Esophagus squamous epithelium (tissue), 4 donors: ENCODE data around the gene DDAH1.

ENCODE experiments used
- POLR2A ChIP-seq, 4 donors: fragments of 450-650 bp; IDR thresholded peaks; one replicate each; pipeline ENCODE4 v1.6.1; 2017; ENCODE audit warnings: antibody characterized with exemption in 4 of 4, mild to moderate bottlenecking in 4 of 4, moderate library complexity in 3 of 4
- TF ChIP-seq, protein P1 (sequence below), 6 experiments: fragments of 450-650 bp in 4 of 6; fragments of 200-600 bp in 2 of 6; sonication (generic) in 2 of 6; IDR thresholded peaks; one replicate each; pipeline ENCODE4 v1.5.1; 2016 to 2019; ENCODE audit warnings: antibody characterized with exemption in 6 of 6, mild to moderate bottlenecking in 4 of 6, moderate library complexity in 4 of 6

DNA sequence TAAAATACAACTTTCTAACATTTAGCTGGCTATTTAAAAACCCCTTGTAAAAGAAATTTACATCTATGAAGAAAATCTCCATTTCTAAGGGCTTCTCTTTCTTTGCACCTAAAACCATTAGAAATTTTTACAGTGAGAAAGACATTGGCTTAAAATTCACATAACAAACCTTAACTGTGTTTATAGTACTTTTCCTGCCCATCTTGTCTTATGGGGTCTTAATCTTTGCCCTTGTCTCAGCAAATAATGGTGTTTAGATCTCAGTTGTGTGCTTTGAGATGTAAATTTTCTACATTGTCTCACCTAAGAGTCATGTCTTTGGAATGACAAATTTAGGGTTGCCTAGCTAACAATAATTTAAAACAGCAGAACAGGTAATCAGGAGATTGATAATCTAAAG is 71.5 kb downstream of the DDAH1 start:
- TF ChIP-seq, protein P1, sequence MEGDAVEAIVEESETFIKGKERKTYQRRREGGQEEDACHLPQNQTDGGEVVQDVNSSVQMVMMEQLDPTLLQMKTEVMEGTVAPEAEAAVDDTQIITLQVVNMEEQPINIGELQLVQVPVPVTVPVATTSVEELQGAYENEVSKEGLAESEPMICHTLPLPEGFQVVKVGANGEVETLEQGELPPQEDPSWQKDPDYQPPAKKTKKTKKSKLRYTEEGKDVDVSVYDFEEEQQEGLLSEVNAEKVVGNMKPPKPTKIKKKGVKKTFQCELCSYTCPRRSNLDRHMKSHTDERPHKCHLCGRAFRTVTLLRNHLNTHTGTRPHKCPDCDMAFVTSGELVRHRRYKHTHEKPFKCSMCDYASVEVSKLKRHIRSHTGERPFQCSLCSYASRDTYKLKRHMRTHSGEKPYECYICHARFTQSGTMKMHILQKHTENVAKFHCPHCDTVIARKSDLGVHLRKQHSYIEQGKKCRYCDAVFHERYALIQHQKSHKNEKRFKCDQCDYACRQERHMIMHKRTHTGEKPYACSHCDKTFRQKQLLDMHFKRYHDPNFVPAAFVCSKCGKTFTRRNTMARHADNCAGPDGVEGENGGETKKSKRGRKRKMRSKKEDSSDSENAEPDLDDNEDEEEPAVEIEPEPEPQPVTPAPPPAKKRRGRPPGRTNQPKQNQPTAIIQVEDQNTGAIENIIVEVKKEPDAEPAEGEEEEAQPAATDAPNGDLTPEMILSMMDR (IDR thresholded peaks at IDR 0.05), result no peak
- TF ChIP-seq POLR2A (IDR thresholded peaks at IDR 0.05), result no peak
